ENCODE data around the gene PDYN.

PDYN gene

DNA sequence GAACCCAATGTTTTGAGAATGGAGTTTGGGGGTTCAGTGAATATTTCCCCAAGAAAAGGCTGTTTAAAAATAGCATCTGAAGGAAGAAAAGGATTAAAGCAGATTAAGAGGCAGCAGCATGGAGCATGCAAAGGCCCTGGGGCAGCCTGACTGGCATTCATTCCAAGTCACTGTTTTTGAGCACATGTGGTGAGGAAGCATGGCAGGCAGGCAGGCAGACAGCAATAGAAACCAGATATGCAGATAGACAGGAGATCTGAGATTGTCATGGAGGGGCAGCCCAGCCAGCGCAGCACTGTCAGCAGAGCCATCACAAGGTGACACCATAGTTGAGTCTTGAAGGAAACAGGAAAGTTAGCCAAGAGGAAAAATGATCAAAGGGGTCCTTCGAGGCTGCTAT lies 60.9 kb downstream of the PDYN start:
- DNase-seq = no peak

DNA sequence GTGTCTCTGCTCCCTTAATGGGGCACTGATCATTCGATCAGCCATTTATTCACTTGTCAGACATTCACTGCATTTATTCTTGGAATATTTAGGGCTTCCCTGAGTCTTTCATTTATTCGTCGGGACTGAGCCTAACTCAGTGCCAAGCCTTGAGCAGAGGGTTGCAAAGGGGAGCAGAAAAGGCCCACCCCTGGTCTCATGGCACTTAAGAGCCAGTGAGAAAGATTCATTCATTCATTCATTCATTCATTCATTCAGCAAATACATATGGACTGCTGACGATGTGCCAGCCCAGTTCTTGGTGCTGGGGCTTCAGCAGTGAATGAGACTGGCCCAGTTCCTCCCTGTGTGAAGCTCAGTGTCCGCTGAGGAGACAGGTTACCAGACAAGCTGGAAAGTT lies 62.0 kb downstream of the PDYN start:
- no peak for DNase-seq

DNA sequence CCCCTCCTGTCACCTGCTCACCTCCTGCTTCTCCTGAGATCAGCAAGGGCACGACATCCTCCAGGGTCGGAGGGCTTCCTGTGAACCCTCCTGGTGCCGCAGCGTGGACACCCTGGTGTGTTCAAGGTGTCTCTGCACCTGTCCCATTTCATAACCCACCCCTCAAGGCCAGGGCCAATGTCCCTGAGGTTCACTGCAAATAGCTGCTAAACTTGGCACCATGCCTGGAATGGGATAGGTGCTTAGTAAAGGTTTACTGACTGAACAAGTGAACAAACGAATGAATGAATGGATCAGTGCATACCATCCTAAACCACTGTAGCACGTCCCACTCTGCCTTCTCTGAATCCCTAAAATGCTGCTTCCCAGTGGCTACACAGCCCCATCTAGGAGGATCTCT lies 63.7 kb downstream of the PDYN start:
- no peak for DNase-seq

DNA sequence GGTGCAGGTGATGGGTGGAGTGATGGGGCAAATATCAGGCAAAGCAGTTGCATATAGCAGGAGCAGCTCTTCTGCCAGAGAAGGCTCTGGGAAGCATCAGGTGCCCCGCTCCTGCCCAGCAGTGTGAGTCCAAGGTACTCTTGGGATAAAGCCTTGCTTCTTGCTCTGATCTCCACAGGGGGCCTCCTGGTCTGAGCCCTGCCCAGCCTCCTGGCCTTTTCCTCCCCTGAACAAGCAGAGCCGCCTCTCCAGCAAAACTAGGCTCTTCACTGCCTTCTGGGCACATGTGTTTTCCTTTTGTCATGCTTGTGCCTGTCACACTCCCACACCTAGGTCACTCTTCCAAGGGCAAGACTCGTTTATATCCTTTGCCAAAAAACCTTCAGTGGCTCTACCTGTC lies 64.4 kb downstream of the PDYN start:
- DNase-seq = no peak

DNA sequence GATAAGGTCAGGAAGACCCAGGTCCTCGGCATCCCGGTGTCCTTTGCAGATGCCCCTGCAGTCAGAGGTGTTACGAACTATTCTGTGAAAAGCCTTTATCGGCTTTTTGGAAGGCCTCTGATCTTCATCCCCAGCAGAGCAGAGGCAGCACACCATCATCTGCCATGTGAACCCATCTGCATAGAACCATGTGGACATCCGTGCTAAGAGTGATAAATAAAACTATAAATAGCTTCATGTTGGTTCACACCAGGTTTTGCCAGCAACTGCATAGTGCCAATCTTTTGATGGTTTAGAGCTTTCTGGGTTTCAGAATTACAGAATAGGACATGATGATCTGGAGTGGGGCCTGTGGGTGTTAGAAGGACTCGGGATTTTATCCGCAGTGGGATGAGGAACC lies 65.1 kb downstream of the PDYN start:
- no peak for DNase-seq

All from NCI-H2171 treated with DMSO at 0.1 percent for 48 hours (cell line).